GM18873 (cell line): ENCODE measurements around the gene TENT4A.
"Not testable (repeated sequence)": the region's sequence is repeated elsewhere in the genome, so short reads cannot be mapped to it uniquely, and the experiment has no call there.

Experiments used
- ATAC-seq: cut with Tn5 transposase; IDR thresholded peaks from one replicate; pipeline ENCODE4 v1.9.1; 2021; ENCODE audit warnings: mild to moderate bottlenecking, moderate library complexity, moderate number of reproducible peaks; ENCODE audit not compliant: unreplicated experiment, low FRiP score

The TENT4A gene

GRCh38 chr5:6765612-6766525 lies 52.6 kb downstream of the TENT4A start:
- ATAC-seq: peak; percentile 74

GRCh38 chr5:6766604-6767093 lies 53.4 kb downstream of the TENT4A start:
- no peak for ATAC-seq

GRCh38 chr5:6767481-6768063 lies 54.3 kb downstream of the TENT4A start:
- ATAC-seq: no peak

- ATAC-seq: no peak
Observed at GRCh38 chr5:6768590-6769230, 55.5 kb downstream of the TENT4A start.

- ATAC-seq: no peak
Observed at GRCh38 chr5:6770826-6771607, 57.8 kb downstream of the TENT4A start.

- ATAC-seq: no peak
Observed at GRCh38 chr5:6772886-6773285, 59.7 kb downstream of the TENT4A start.

- ATAC-seq: no peak
Observed at GRCh38 chr5:6773342-6774035, 60.3 kb downstream of the TENT4A start.

- not testable (repeated sequence) for ATAC-seq
Observed at GRCh38 chr5:6774207-6774606, 61.0 kb downstream of the TENT4A start.

GRCh38 chr5:6774721-6775204 lies 61.5 kb downstream of the TENT4A start:
- no peak for ATAC-seq

- no peak for ATAC-seq
Observed at GRCh38 chr5:6775571-6775970, 62.3 kb downstream of the TENT4A start.

- peak; percentile 58 for ATAC-seq
Observed at GRCh38 chr5:6780802-6781391, 67.7 kb downstream of the TENT4A start.

- no peak for ATAC-seq
Observed at GRCh38 chr5:6781716-6782115, 68.5 kb downstream of the TENT4A start.

GRCh38 chr5:6783787-6784186 lies 70.6 kb downstream of the TENT4A start:
- ATAC-seq: no peak

GRCh38 chr5:6784481-6784880 lies 71.2 kb downstream of the TENT4A start:
- ATAC-seq: no peak

- no peak for ATAC-seq
Observed at GRCh38 chr5:6785161-6785860, 72.1 kb downstream of the TENT4A start.

GRCh38 chr5:6785861-6786180 lies 72.6 kb downstream of the TENT4A start:
- no peak for ATAC-seq

GRCh38 chr5:6786786-6787495 lies 73.7 kb downstream of the TENT4A start:
- no peak for ATAC-seq

- ATAC-seq: no peak
Observed at GRCh38 chr5:6787941-6788340, 74.7 kb downstream of the TENT4A start.
